Endodermal cell (in vitro differentiated cells): ENCODE measurements around the gene MREG. TPM values are rescaled to one million over a fixed set of nuclear protein-coding genes. Genes with fewer than 3 reads are reported as not detected.

Experiments used
- DNase-seq: peaks from one replicate; pipeline ENCODE4 v3.0.0-alpha.2; 2017
- H3K27ac ChIP-seq: 2 replicates; pipeline ENCODE4 v1.5.1; 2013; ENCODE audit warnings: mild to moderate bottlenecking, low read depth, low read length, moderate library complexity
- H3K27me3 ChIP-seq: 2 replicates; pipeline ENCODE4 v1.6.1; 2013; ENCODE audit warnings: mild to moderate bottlenecking, low read length, moderate library complexity; ENCODE audit not compliant: insufficient read depth, control insufficient read depth, poor library complexity, severe bottlenecking
- H3K36me3 ChIP-seq: 2 replicates; pipeline ENCODE4 v1.7.0; 2013; ENCODE audit warnings: mild to moderate bottlenecking, low read length, moderate library complexity; ENCODE audit not compliant: control insufficient read depth, insufficient read depth
- H3K4me1 ChIP-seq: one replicate; pipeline ENCODE4 v1.7.0; 2013; ENCODE audit warnings: low read length; ENCODE audit not compliant: control insufficient read depth, insufficient read depth
- H3K4me3 ChIP-seq: 2 replicates; pipeline ENCODE4 v1.5.1; 2013; ENCODE audit warnings: mild to moderate bottlenecking, low read length, moderate library complexity
- H3K9ac ChIP-seq: 2 replicates; pipeline ENCODE4 v1.6.1; 2013; ENCODE audit warnings: mild to moderate bottlenecking, low read length, moderate library complexity; ENCODE audit not compliant: poor library complexity, severe bottlenecking; ENCODE audit errors: extremely low read depth
- H3K9me3 ChIP-seq: 2 replicates; pipeline ENCODE4 v1.6.1; 2013; ENCODE audit warnings: mild to moderate bottlenecking, low read length, moderate library complexity; ENCODE audit not compliant: control insufficient read depth
- H3K27ac Mint-ChIP-seq: 2 replicates; pipeline ENCODE4 v1.8.0; 2020; ENCODE audit warnings: mixed read lengths
- H3K27me3 Mint-ChIP-seq: 2 replicates; pipeline ENCODE4 v1.8.0; 2021; ENCODE audit warnings: mild to moderate bottlenecking, mixed read lengths; ENCODE audit not compliant: insufficient read depth
- H3K36me3 Mint-ChIP-seq: 2 replicates; pipeline ENCODE4 v1.8.0; 2020; ENCODE audit warnings: low read depth, mixed read lengths
- H3K4me1 Mint-ChIP-seq: 2 replicates; pipeline ENCODE4 v1.8.0; 2020; ENCODE audit warnings: mixed read lengths
- H3K4me3 Mint-ChIP-seq: 2 replicates; pipeline ENCODE4 v1.8.0; 2020; ENCODE audit warnings: mild to moderate bottlenecking, moderate library complexity, mixed read lengths
- H3K9me3 Mint-ChIP-seq: 2 replicates; pipeline ENCODE4 v1.8.0; 2020; ENCODE audit warnings: mild to moderate bottlenecking, mixed read lengths
- CTCF ChIP-seq: fragments of 200-600 bp; sonication (generic); conservative IDR thresholded peaks from 2 replicates; pipeline ENCODE4 v1.5.0; 2021; ENCODE audit warnings: antibody characterized with exemption, mild to moderate bottlenecking
- WGBS, 2 experiments: methylation state at CpG; one replicate each; pipeline versions ENCODE4 v1.1.5 to v1.1.7; 2013; ENCODE audit warnings: missing lambda C conversion rate in 2 of 2, mixed read lengths in 1 of 2; ENCODE audit not compliant: insufficient coverage in 1 of 2, insufficient read length in 1 of 2; 5-methylcytosine and 5-hydroxymethylcytosine counted together
- total RNA-seq, 2 donors: library from RNA; stranded (reverse); fragmentation: NEBNext Ultra II Directional in 1 of 2; extraction: Animal tissue kit (Norgen Biotek cat#: 25700) in 1 of 2; gene quantifications; 2 replicates in 1 of 2; 3 replicates in 1 of 2; pipeline ENCODE4 v1.2.1, GENCODE V29; 2021

Gene MREG
- total RNA-seq, 2 donors from 2014 or later: 13.0 to 17.8 TPM

DNA sequence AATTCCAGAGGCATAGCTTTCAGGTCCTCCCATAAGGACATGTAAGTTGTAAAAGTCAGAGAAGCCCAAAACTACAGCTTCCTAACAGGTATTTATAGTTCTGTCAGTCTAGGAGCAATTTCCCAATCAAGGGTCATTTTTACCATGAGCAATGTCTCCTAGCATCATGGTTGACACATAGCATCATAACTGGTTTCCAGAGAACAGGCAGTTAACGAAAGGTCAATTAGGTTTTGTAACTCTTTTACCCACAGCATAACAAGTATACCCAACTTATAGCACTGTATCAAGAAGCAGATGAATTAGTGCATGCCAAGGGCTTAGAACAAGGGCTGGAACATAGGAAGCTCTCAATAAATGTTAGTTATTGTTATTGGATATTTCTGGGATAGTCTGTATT lies 110.1 kb downstream of the MREG start:
- Mint-ChIP-seq H3K27ac (no peak overlapping the region), H3K4me1 (peaks cover 35% of the 10 kb centered on the region), H3K27me3 (peaks cover 19% of the 10 kb centered on the region), H3K36me3 (no peaks in the 10 kb centered on the region), H3K9me3 (peaks cover 1% of the 10 kb centered on the region), H3K4me3 (no peak overlapping the region)
- Histone ChIP-seq H3K4me3 (no peak overlapping the region), H3K4me1 (no peaks in the 10 kb centered on the region), H3K9me3 (peaks cover 4% of the 10 kb centered on the region), H3K27me3 (peaks cover 11% of the 10 kb centered on the region), H3K9ac (no peak overlapping the region), H3K36me3 (no peaks in the 10 kb centered on the region), H3K27ac (no peak overlapping the region)
- no peak for TF ChIP-seq CTCF
- DNase-seq: no peak
- 91% methylated on average over 1 of the region's 1 CpG; no CpG with 5 or more reads in 1 of the 2 experiments for WGBS, 2 experiments

DNA sequence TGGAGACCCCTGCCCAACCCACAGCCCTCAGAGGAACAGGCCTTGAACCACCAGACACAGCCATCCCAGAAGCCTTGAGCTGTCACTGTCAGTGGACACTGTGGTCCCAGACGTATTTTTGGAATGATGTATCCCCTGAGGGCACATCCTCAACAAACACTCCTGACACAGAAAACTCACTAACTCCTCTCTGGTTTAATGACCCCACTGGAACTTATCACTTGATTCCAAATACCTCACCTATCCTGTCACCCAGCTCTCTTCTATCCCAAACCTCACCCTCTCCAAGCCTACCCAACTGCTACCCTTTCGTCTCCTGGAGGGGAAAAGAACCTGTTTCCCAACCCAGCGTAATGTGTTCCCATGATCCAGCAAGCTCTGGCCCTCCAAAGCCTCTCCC lies 111.6 kb downstream of the MREG start:
- Mint-ChIP-seq H3K4me3 (no peak overlapping the region), H3K9me3 (no peaks in the 10 kb centered on the region), H3K4me1 (peaks cover 28% of the 10 kb centered on the region), H3K27me3 (peaks cover 19% of the 10 kb centered on the region), H3K36me3 (no peaks in the 10 kb centered on the region), H3K27ac (no peak overlapping the region)
- no peak overlapping the region for H3K27ac ChIP-seq
- WGBS, 2 experiments: 85 to 100% methylated on average over 1 to 3 of the region's 3 CpGs
- no peak overlapping the region for H3K9ac ChIP-seq
- no peaks in the 10 kb centered on the region for H3K36me3 ChIP-seq
- H3K4me1 ChIP-seq: no peaks in the 10 kb centered on the region
- no peak overlapping the region for H3K4me3 ChIP-seq
- DNase-seq: no peak
- H3K27me3 ChIP-seq: peaks cover 11% of the 10 kb centered on the region
- peaks cover 2% of the 10 kb centered on the region for H3K9me3 ChIP-seq
- TF ChIP-seq CTCF: no peak

GRCh38 chr2:215900843-215901242 lies 112.5 kb downstream of the MREG start:
- peaks cover 18% of the 10 kb centered on the region for H3K4me1 Mint-ChIP-seq
- H3K27ac Mint-ChIP-seq: no peak overlapping the region
- no peaks in the 10 kb centered on the region for H3K9me3 Mint-ChIP-seq
- no peak for TF ChIP-seq CTCF
- Histone ChIP-seq H3K4me1 (no peaks in the 10 kb centered on the region), H3K27ac (no peak overlapping the region), H3K4me3 (no peak overlapping the region), H3K9ac (no peak overlapping the region), H3K27me3 (peaks cover 11% of the 10 kb centered on the region), H3K9me3 (peaks cover 8% of the 10 kb centered on the region), H3K36me3 (no peaks in the 10 kb centered on the region)
- no peak overlapping the region for H3K4me3 Mint-ChIP-seq
- peaks cover 19% of the 10 kb centered on the region for H3K27me3 Mint-ChIP-seq
- no peak for DNase-seq
- H3K36me3 Mint-ChIP-seq: no peaks in the 10 kb centered on the region
- 92 to 100% methylated on average over 2 to 3 of the region's 3 CpGs for WGBS, 2 experiments
